A549 (cell line): ENCODE data around the gene PTPN12. TPM values are rescaled to one million over a fixed set of nuclear protein-coding genes. Genes with fewer than 3 reads are reported as not detected.

ENCODE experiments used
- ATAC-seq, 2 experiments: fragments of 200-7000 bp in 1 of 2; fragments of >200 bp in 1 of 2; cut with Nextera tagmentation in 1 of 2; cut with Tn5 transposase in 1 of 2; 3 replicates each; pipeline versions ENCODE4 v1.8.0 to v1.9.1; 2018 to 2020; ENCODE audit warnings: mild to moderate bottlenecking in 1 of 2, moderate library complexity in 1 of 2
- CTCF ChIA-PET: fragments of 300-600 bp; sonication (Branson Sonifier 250); formaldehyde crosslinking; extraction: SDS; loops from one replicate; lab custom pipeline; 2021; ENCODE audit warnings: antibody characterized with exemption, inconsistent platforms; lab: Yijun Ruan, JAX
- POLR2A ChIA-PET: fragments of 350-600 bp; formaldehyde crosslinking; extraction: SDS; loops from one replicate; lab custom pipeline; 2021; ENCODE audit warnings: antibody characterized with exemption, inconsistent platforms; lab: Yijun Ruan, JAX
- DNase-seq, 2 experiments: peaks; one replicate each; pipeline versions ENCODE4 v3.0.0 to v3.0.0-alpha.2; 2011 to 2016; ENCODE audit warnings: low read depth in 1 of 2, low spot score in 1 of 2
- FAIRE-seq: peaks from 2 replicates; lab custom pipeline; 2011; peaks lifted over from hg19 to GRCh38; lab: Jason Lieb, UNC
- H3K27ac ChIP-seq, 2 experiments: fragments of >200 bp; sonication (Bioruptor Twin); formaldehyde crosslinking; 3 replicates each; pipeline ENCODE4 v1.5.1; 2016 to 2017
- H3K4me1 ChIP-seq: fragments of >200 bp; sonication (Bioruptor Twin); formaldehyde crosslinking; 3 replicates; pipeline ENCODE4 v1.6.1; 2016
- H3K4me2 ChIP-seq: fragments of >200 bp; sonication (Bioruptor Twin); formaldehyde crosslinking; 3 replicates; pipeline ENCODE4 v1.6.1; 2016
- H3K4me3 ChIP-seq: fragments of >200 bp; sonication (Bioruptor Twin); formaldehyde crosslinking; 3 replicates; pipeline ENCODE4 v1.5.1; 2016
- H3K9me3 ChIP-seq: fragments of >200 bp; sonication (Bioruptor Twin); formaldehyde crosslinking; 3 replicates; pipeline ENCODE4 v1.6.1; 2016
- CBX2 ChIP-seq: fragments of 200-600 bp; sonication (generic); IDR thresholded peaks from 2 replicates; pipeline ENCODE4 v1.6.1; 2016; ENCODE audit warnings: low read depth, mild to moderate bottlenecking, borderline replicate concordance
- CHD2 ChIP-seq: fragments of 150-350 bp; IDR thresholded peaks from 2 replicates; pipeline ENCODE4 v1.6.1; 2014; ENCODE audit warnings: low read length; ENCODE audit not compliant: partially characterized antibody
- CTCF ChIP-seq: fragments of >200 bp; sonication (Bioruptor Twin); formaldehyde crosslinking; IDR thresholded peaks from 3 replicates; pipeline ENCODE4 v1.5.1; 2016
- EHMT2 ChIP-seq: fragments of 200-600 bp; sonication (generic); IDR thresholded peaks from 2 replicates; pipeline ENCODE4 v1.6.1; 2016; ENCODE audit warnings: antibody characterized with exemption, low read depth, mild to moderate bottlenecking, moderate library complexity
- ELK1 ChIP-seq: fragments of 150-350 bp; IDR thresholded peaks from 2 replicates; pipeline ENCODE4 v1.6.1; 2014; ENCODE audit warnings: low read depth, mild to moderate bottlenecking, low read length
- EP300 ChIP-seq, 2 experiments: fragments of >200 bp; sonication (Bioruptor Twin); formaldehyde crosslinking; IDR thresholded peaks; 2 replicates in 1 of 2; 3 replicates in 1 of 2; pipeline ENCODE4 v1.6.1; 2016 to 2017
- FOXS1 ChIP-seq: fragments of 250-450 bp; sonication (Bioruptor Pico); IDR thresholded peaks from 2 replicates; pipeline ENCODE4 v1.5.0; 2020; ENCODE audit warnings: mild to moderate bottlenecking, moderate library complexity
- HEYL ChIP-seq: fragments of 250-450 bp; sonication (Bioruptor Pico); IDR thresholded peaks from 2 replicates; pipeline ENCODE4 v1.8.0; 2021; ENCODE audit warnings: mild to moderate bottlenecking, moderate library complexity
- HOXB13 ChIP-seq: fragments of 250-450 bp; sonication (Bioruptor Pico); IDR thresholded peaks from 2 replicates; pipeline ENCODE4 v1.5.0; 2020; ENCODE audit warnings: low read depth, mild to moderate bottlenecking, moderate library complexity
- JUN ChIP-seq, 2 experiments: fragments of >200 bp; sonication (Bioruptor Twin); formaldehyde crosslinking; IDR thresholded peaks; 2 replicates in 1 of 2; 3 replicates in 1 of 2; pipeline ENCODE4 v1.6.1; 2016 to 2017
- MAFK ChIP-seq: fragments of 450-650 bp; IDR thresholded peaks from 2 replicates; pipeline ENCODE4 v1.6.1; 2014; ENCODE audit not compliant: partially characterized antibody
- NR3C1 ChIP-seq: fragments of >200 bp; sonication (Bioruptor Twin); formaldehyde crosslinking; IDR thresholded peaks from 3 replicates; pipeline ENCODE4 v1.6.1; 2017
- POLR2A ChIP-seq: IDR thresholded peaks from 2 replicates; pipeline ENCODE4 v1.6.1; 2012; ENCODE audit warnings: mild to moderate bottlenecking, low read length
- RAD21 ChIP-seq, 2 experiments: fragments of >200 bp in 1 of 2; sonication (Bioruptor Twin) in 1 of 2; formaldehyde crosslinking in 1 of 2; IDR thresholded peaks in 1 of 2; conservative IDR thresholded peaks in 1 of 2; 2 replicates in 1 of 2; 3 replicates in 1 of 2; pipeline ENCODE4 v1.6.1; 2012 to 2018; ENCODE audit warnings: inconsistent platforms in 1 of 2
- REST ChIP-seq: fragments of 200-600 bp; sonication (generic); IDR thresholded peaks from 2 replicates; pipeline ENCODE4 v1.6.1; 2016; ENCODE audit warnings: antibody characterized with exemption, mild to moderate bottlenecking, moderate library complexity
- SREBF2 ChIP-seq: fragments of 450-650 bp; IDR thresholded peaks from 2 replicates; pipeline ENCODE4 v1.6.1; 2014; ENCODE audit warnings: mild to moderate bottlenecking, moderate library complexity
- TP53 ChIP-seq: fragments of 250-450 bp; sonication (Bioruptor Pico); IDR thresholded peaks from 2 replicates; pipeline ENCODE4 v1.5.0; 2021; ENCODE audit warnings: mild to moderate bottlenecking, moderate library complexity
- ZNF302 ChIP-seq: fragments of 250-450 bp; sonication (Bioruptor Pico); IDR thresholded peaks from 2 replicates; pipeline ENCODE4 v1.9.0; 2021; ENCODE audit warnings: inconsistent platforms, mild to moderate bottlenecking, moderate library complexity
- polyA plus RNA-seq, 4 experiments: library from polyadenylated mRNA; depleted of rRNA in 3 of 4; stranded (reverse); fragments of >200 nt; fragmentation: RNase III in 1 of 4; extraction: RNeasy Plus Mini Kit Qiagen cat#74134 plus additional on column Dnase treatment in 1 of 4; gene quantifications; 2 replicates in 3 of 4; 3 replicates in 1 of 4; pipeline ENCODE4 v1.2.3, GENCODE V29; 2011 to 2017
- TF ChIP-seq, protein P1 (sequence below): IDR thresholded peaks from 2 replicates; pipeline ENCODE4 v1.6.1; 2012
- TF ChIP-seq, protein P2 (sequence below): fragments of 250-450 bp; sonication (Bioruptor Pico); IDR thresholded peaks from 2 replicates; pipeline ENCODE4 v1.5.0; 2020; ENCODE audit warnings: low read depth, mild to moderate bottlenecking, moderate library complexity

PTPN12 gene
- polyA plus RNA-seq, 2 of the 4 experiments (the other 2 are of a cell fraction), result 76.3 to 105 TPM

- TF ChIP-seq HOXB13 (CRISPR knock-in tag), result no peak
Measured at GRCh38 chr7:77525231-77525630, 11.9 kb upstream of the PTPN12 start (continued).

DNA sequence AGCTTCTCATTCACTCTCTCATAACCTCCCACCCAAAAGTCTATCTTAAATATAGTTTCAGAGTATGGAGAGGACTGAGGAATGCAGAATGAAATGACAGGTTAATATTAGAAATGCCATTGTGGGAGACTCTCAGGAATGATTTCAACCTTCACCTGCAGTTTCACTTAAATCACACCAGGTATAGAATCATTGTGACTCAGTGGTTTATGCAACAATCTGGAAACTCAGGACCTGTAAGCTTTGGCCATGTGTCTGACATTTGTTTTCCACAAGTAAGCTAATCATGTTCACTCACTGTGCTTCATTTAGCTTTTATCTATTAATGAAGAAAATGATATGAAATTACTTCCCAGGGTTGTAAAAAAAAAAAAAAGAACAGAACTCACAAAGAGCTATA is 8.7 kb upstream of the PTPN12 start:
- FAIRE-seq (no peak), DNase-seq (no peak), ATAC-seq (no peak)
- ChIA-PET POLR2A (interaction anchor here (0.6 to 1.1 kb wide), 3 partner anchors 8 to 67 kb away, joined by 3 to 5 read pairs (median 4); partner anchors contain the start of gene PTPN12), CTCF (no interaction called here)
- H3K4me3 ChIP-seq, result no peak overlapping the region
- no peaks in the 10 kb centered on the region for H3K4me1 ChIP-seq
- TF ChIP-seq ELK1 (no peak), EP300 (IDR thresholded peaks at IDR 0.05) (no peak), ZNF302 (CRISPR knock-in tag) (no peak), RAD21 (conservative IDR thresholded peaks at IDR 0.05 in 1 of 2, IDR thresholded peaks at IDR 0.05 in 1 of 2) (no peak), POLR2A (no peak), TP53 (CRISPR knock-in tag) (no peak), CBX2 (no peak), MAFK (no peak), NR3C1 (no peak), CTCF (no peak), REST (no peak), FOXS1 (CRISPR knock-in tag) (no peak), SREBF2 (no peak), CHD2 (no peak), JUN (IDR thresholded peaks at IDR 0.05) (no peak), HEYL (CRISPR knock-in tag) (no peak), EHMT2 (no peak), HOXB13 (CRISPR knock-in tag) (no peak)
- TF ChIP-seq, protein P1, sequence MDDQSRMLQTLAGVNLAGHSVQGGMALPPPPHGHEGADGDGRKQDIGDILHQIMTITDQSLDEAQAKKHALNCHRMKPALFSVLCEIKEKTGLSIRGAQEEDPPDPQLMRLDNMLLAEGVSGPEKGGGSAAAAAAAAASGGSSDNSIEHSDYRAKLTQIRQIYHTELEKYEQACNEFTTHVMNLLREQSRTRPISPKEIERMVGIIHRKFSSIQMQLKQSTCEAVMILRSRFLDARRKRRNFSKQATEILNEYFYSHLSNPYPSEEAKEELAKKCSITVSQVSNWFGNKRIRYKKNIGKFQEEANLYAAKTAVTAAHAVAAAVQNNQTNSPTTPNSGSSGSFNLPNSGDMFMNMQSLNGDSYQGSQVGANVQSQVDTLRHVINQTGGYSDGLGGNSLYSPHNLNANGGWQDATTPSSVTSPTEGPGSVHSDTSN, result no peak
- TF ChIP-seq, protein P2, sequence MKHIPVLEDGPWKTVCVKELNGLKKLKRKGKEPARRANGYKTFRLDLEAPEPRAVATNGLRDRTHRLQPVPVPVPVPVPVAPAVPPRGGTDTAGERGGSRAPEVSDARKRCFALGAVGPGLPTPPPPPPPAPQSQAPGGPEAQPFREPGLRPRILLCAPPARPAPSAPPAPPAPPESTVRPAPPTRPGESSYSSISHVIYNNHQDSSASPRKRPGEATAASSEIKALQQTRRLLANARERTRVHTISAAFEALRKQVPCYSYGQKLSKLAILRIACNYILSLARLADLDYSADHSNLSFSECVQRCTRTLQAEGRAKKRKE (CRISPR knock-in tag), result no peak
- H3K9me3 ChIP-seq, result no peaks in the 10 kb centered on the region
- no peak overlapping the region for H3K4me2 ChIP-seq
- H3K27ac ChIP-seq, result no peak overlapping the region
